ENCODE results near the gene TLR8. TPM values are rescaled to one million over a fixed set of nuclear protein-coding genes. Genes with fewer than 3 reads are reported as not detected.
A peak's percentile ranks its signal among the peaks of the same experiment; 100 is the strongest.
"Not testable (repeated sequence)": the region's sequence is repeated elsewhere in the genome, so short reads cannot be mapped to it uniquely, and the experiment has no call there.

TLR8 gene
- total RNA-seq, 3 donors from 2014 or later: not detected

DNA sequence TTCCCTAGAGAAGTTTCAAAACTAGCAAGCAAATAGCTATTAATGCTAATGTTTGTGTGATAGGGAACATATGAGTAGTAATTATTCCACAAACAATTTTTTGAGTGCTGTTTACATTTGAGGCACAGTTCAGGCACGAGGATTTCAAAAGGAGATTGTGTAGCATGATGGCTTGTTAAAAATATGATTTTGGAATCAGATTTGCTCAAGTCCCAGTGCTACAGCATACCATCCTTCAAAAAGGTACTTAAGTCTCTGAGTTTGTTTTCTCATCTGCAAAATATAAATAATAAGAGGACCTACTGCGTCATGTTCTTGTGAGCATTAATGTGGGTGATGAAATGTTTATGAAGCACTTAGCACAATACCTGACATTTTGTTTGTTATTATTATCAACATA, 11.3 kb downstream of the TLR8 start:
- ATAC-seq (no peak), DNase-seq (no peak)
- Mint-ChIP-seq H3K4me1 (ENCODE audit: low read depth) (peaks cover 6% of the 10 kb centered on the region), H3K36me3 (ENCODE audit: insufficient read depth) (no peaks in the 10 kb centered on the region), H3K27me3 (ENCODE audit: low read depth) (peaks cover 8% of the 10 kb centered on the region), H3K4me3 (no peak overlapping the region), H3K9me3 (no peaks in the 10 kb centered on the region)

DNA sequence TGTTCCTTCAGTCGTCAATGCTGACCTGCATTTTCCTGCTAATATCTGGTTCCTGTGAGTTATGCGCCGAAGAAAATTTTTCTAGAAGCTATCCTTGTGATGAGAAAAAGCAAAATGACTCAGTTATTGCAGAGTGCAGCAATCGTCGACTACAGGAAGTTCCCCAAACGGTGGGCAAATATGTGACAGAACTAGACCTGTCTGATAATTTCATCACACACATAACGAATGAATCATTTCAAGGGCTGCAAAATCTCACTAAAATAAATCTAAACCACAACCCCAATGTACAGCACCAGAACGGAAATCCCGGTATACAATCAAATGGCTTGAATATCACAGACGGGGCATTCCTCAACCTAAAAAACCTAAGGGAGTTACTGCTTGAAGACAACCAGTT, 12.6 kb downstream of the TLR8 start:
- H3K27me3 Mint-ChIP-seq (ENCODE audit: low read depth): peaks cover 8% of the 10 kb centered on the region
- peaks cover 6% of the 10 kb centered on the region for H3K4me1 Mint-ChIP-seq (ENCODE audit: low read depth)
- peak in 1 of 2 donors; percentile 35 for ATAC-seq
- no peak for DNase-seq
- H3K4me3 Mint-ChIP-seq: no peak overlapping the region
- no peaks in the 10 kb centered on the region for H3K36me3 Mint-ChIP-seq (ENCODE audit: insufficient read depth)
- no peaks in the 10 kb centered on the region for H3K9me3 Mint-ChIP-seq

DNA sequence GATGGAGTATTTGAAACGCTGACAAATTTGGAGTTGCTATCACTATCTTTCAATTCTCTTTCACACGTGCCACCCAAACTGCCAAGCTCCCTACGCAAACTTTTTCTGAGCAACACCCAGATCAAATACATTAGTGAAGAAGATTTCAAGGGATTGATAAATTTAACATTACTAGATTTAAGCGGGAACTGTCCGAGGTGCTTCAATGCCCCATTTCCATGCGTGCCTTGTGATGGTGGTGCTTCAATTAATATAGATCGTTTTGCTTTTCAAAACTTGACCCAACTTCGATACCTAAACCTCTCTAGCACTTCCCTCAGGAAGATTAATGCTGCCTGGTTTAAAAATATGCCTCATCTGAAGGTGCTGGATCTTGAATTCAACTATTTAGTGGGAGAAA, 13.2 kb downstream of the TLR8 start:
- ATAC-seq (no peak), DNase-seq (no peak)
- Mint-ChIP-seq H3K9me3 (no peaks in the 10 kb centered on the region), H3K27me3 (ENCODE audit: low read depth) (peaks cover 11% of the 10 kb centered on the region), H3K4me3 (no peak overlapping the region), H3K36me3 (ENCODE audit: insufficient read depth) (no peaks in the 10 kb centered on the region), H3K4me1 (ENCODE audit: low read depth) (peaks cover 6% of the 10 kb centered on the region)

DNA sequence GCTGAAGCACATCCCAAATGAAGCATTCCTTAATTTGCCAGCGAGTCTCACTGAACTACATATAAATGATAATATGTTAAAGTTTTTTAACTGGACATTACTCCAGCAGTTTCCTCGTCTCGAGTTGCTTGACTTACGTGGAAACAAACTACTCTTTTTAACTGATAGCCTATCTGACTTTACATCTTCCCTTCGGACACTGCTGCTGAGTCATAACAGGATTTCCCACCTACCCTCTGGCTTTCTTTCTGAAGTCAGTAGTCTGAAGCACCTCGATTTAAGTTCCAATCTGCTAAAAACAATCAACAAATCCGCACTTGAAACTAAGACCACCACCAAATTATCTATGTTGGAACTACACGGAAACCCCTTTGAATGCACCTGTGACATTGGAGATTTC, 14.6 kb downstream of the TLR8 start:
- Mint-ChIP-seq H3K4me3 (no peak overlapping the region), H3K9me3 (no peaks in the 10 kb centered on the region), H3K36me3 (ENCODE audit: insufficient read depth) (no peaks in the 10 kb centered on the region), H3K4me1 (ENCODE audit: low read depth) (peaks cover 6% of the 10 kb centered on the region), H3K27me3 (ENCODE audit: low read depth) (peaks cover 12% of the 10 kb centered on the region)
- DNase-seq: no peak
- ATAC-seq: no peak

DNA sequence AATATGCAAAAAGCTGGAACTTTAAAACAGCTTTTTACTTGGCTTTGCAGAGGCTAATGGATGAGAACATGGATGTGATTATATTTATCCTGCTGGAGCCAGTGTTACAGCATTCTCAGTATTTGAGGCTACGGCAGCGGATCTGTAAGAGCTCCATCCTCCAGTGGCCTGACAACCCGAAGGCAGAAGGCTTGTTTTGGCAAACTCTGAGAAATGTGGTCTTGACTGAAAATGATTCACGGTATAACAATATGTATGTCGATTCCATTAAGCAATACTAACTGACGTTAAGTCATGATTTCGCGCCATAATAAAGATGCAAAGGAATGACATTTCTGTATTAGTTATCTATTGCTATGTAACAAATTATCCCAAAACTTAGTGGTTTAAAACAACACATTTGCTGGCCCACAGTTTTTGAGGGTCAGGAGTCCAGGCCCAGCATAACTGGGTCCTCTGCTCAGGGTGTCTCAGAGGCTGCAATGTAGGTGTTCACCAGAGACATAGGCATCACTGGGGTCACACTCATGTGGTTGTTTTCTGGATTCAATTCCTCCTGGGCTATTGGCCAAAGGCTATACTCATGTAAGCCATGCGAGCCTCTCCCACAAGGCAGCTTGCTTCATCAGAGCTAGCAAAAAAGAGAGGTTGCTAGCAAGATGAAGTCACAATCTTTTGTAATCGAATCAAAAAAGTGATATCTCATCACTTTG, 15.6 kb downstream of the TLR8 start:
- no peak for ATAC-seq
- DNase-seq: no peak
- Mint-ChIP-seq H3K36me3 (ENCODE audit: insufficient read depth) (no peaks in the 10 kb centered on the region), H3K9me3 (no peaks in the 10 kb centered on the region), H3K27me3 (ENCODE audit: low read depth) (peaks cover 12% of the 10 kb centered on the region), H3K4me1 (ENCODE audit: low read depth) (peaks cover 6% of the 10 kb centered on the region), H3K4me3 (no peak overlapping the region)

DNA sequence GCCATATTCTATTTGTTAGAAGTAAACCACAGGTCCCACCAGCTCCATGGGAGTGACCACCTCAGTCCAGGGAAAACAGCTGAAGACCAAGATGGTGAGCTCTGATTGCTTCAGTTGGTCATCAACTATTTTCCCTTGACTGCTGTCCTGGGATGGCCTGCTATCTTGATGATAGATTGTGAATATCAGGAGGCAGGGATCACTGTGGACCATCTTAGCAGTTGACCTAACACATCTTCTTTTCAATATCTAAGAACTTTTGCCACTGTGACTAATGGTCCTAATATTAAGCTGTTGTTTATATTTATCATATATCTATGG, 16.1 kb downstream of the TLR8 start:
- H3K4me1 Mint-ChIP-seq (ENCODE audit: low read depth): peaks cover 6% of the 10 kb centered on the region
- H3K4me3 Mint-ChIP-seq: no peak overlapping the region
- H3K9me3 Mint-ChIP-seq: no peaks in the 10 kb centered on the region
- H3K36me3 Mint-ChIP-seq (ENCODE audit: insufficient read depth): no peaks in the 10 kb centered on the region
- DNase-seq (no peak), ATAC-seq (no peak)
- H3K27me3 Mint-ChIP-seq (ENCODE audit: low read depth): peaks cover 12% of the 10 kb centered on the region

DNA sequence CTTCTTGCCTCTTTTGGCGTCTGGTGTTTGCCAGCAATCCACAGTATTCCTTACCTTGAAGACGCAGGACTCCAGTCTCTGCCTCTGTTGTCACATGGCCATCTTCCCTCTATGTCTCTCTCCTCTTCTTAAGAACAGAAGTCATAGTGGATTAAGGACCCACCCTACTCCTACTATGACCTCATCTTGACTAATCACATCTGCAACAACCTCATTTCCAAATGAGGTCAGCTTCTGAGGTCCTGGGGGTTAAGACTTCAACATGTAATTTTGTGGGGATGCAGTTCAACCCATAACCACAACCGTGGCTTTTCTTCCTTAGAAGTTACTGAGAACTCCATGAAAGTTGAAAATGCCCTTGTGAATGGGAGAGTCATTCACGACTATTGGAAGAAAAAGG, 23.3 kb downstream of the TLR8 start:
- Mint-ChIP-seq H3K27me3 (ENCODE audit: low read depth) (peaks cover under 1% of the 10 kb centered on the region), H3K36me3 (ENCODE audit: insufficient read depth) (no peaks in the 10 kb centered on the region), H3K4me1 (ENCODE audit: low read depth) (no peaks in the 10 kb centered on the region), H3K9me3 (no peaks in the 10 kb centered on the region), H3K4me3 (no peak overlapping the region)
- ATAC-seq (peak in 1 of 2 donors; percentile 43), DNase-seq (no peak)

DNA sequence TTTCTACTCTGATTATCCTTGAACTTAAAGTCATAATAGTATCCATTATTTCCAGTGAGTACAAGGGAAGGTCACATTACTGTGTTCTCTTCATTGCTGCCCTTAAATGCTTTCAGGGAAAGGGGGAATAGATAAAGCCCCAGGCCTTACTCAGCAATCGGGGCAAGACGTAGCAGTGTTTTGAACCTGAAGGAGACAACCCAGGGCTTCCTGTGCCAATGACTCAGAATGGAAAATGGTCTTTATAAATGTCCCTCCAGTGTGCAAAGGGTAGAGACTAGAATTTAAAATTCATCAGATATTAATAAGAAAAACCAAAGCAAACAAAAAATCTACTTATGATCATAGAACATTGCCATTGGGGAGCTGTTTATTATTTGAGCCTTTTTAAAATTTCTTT, 23.7 kb downstream of the TLR8 start:
- DNase-seq (no peak), ATAC-seq (no peak)
- H3K27me3 Mint-ChIP-seq (ENCODE audit: low read depth): no peaks in the 10 kb centered on the region
- no peaks in the 10 kb centered on the region for H3K4me1 Mint-ChIP-seq (ENCODE audit: low read depth)
- no peaks in the 10 kb centered on the region for H3K36me3 Mint-ChIP-seq (ENCODE audit: insufficient read depth)
- no peak overlapping the region for H3K4me3 Mint-ChIP-seq
- no peaks in the 10 kb centered on the region for H3K9me3 Mint-ChIP-seq

DNA sequence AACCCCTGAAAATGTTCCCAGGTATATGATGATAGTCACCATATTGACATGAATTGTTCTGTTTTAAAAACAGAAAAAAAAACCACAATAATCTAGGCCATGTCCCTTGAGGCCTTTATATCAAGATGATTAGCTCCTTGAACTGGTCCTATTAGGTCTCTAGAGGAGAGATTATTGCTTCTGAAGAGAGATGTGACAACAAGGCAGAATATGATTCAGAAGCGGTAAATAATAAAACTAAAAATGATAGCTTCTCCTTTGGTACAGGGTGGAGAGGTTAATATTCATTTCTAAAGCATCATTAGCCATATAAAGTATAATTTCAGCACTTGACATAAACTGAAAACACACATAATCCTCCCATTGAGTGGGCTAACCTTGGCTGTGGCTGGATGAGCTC, 25.8 kb downstream of the TLR8 start:
- Mint-ChIP-seq H3K4me1 (ENCODE audit: low read depth) (no peaks in the 10 kb centered on the region), H3K27me3 (ENCODE audit: low read depth) (no peaks in the 10 kb centered on the region), H3K36me3 (ENCODE audit: insufficient read depth) (no peaks in the 10 kb centered on the region), H3K4me3 (no peak overlapping the region), H3K9me3 (no peaks in the 10 kb centered on the region)
- ATAC-seq (no peak), DNase-seq (no peak)

DNA sequence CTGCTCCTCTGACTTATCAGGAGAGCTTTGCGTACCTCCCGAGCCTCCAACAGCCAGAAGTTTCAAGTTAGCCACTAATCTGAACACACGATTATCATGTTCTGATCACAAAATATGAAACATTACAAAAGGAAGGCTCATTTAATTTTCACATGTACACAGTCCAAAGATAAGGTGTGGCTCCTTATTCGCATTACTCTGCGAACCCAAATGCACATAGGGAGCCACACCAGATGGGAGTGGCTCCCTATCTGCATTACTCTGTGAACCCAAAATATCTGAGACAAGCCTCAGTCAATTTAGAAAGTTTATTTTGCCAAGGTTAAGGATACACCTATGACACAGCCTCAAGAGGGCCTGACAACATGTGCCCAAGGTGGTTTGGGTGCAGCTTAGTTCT, 28.4 kb downstream of the TLR8 start:
- no peak for DNase-seq
- no peak overlapping the region for H3K4me3 Mint-ChIP-seq
- H3K36me3 Mint-ChIP-seq (ENCODE audit: insufficient read depth): no peaks in the 10 kb centered on the region
- H3K4me1 Mint-ChIP-seq (ENCODE audit: low read depth): no peaks in the 10 kb centered on the region
- no peaks in the 10 kb centered on the region for H3K27me3 Mint-ChIP-seq (ENCODE audit: low read depth)
- no peaks in the 10 kb centered on the region for H3K9me3 Mint-ChIP-seq
- no peak for ATAC-seq

DNA sequence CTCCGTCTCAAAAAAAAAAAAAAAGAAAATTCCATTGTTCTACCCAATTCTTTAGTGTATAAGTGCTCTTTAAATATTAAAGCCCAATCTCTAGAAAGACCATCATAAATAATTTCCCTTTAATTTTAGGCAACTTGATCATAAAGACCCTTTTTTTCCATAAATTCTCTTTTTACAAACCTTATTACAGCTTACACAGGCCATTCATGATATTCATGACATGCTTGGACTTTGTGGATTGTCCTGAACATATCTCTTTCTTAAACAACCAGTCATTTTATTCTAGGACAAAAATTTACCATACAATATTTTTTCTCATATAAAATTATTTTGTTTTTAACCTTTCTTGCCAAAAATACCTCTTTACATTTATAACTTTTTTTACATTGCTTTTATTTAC, 30.5 kb downstream of the TLR8 start:
- H3K27me3 Mint-ChIP-seq (ENCODE audit: low read depth): no peaks in the 10 kb centered on the region
- DNase-seq (no peak), ATAC-seq (no peak)
- H3K36me3 Mint-ChIP-seq (ENCODE audit: insufficient read depth): no peaks in the 10 kb centered on the region
- no peaks in the 10 kb centered on the region for H3K9me3 Mint-ChIP-seq
- H3K4me3 Mint-ChIP-seq: no peak overlapping the region
- H3K4me1 Mint-ChIP-seq (ENCODE audit: low read depth): no peaks in the 10 kb centered on the region

DNA sequence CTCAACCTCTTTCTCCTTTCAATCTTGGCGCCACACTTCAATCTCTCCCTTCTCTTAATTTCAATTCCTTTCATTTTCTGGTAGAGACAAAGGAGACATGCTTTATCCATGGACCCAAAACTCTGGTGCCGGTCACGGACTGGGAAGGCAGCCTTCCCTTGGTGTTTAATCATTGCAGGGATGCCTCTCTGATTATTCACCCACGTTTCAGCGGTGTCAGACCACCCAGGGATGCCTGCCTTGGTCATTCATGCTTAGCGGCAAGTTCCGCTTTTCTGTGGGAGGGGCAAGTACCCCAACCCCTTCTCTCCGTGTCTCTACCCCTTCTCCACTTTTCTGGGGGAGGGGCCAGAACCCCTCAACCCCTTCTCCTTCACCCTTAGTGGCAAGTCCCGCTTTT, 34.1 kb downstream of the TLR8 start:
- DNase-seq; H3K27me3 Mint-ChIP-seq (ENCODE audit: low read depth); H3K36me3 Mint-ChIP-seq (ENCODE audit: insufficient read depth); H3K4me3 Mint-ChIP-seq; H3K4me1 Mint-ChIP-seq (ENCODE audit: low read depth); H3K9me3 Mint-ChIP-seq; ATAC-seq: not testable (repeated sequence)

DNA sequence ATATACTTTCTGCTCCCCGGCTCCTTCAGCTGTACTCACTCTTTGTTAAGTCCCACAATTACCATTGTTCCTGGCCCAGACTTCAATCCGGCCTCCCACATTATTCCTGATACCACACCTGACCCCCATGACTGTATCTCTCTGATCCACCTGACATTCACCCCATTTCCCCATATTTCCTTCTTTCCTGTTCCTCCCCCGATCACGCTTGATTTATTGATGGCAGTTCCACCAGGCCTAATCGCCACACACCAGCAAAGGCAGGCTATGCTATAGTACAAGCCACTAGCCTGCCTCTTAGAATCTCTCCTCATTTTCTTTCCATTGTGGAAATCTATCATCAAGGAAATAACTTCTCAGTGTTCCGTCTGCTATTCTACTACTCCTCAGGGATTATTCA, 37.2 kb downstream of the TLR8 start:
- H3K36me3 Mint-ChIP-seq (ENCODE audit: insufficient read depth); ATAC-seq; H3K9me3 Mint-ChIP-seq; H3K27me3 Mint-ChIP-seq (ENCODE audit: low read depth); H3K4me3 Mint-ChIP-seq; DNase-seq: not testable (repeated sequence)
- H3K4me1 Mint-ChIP-seq (ENCODE audit: low read depth): peaks cover 24% of the 10 kb centered on the region

DNA sequence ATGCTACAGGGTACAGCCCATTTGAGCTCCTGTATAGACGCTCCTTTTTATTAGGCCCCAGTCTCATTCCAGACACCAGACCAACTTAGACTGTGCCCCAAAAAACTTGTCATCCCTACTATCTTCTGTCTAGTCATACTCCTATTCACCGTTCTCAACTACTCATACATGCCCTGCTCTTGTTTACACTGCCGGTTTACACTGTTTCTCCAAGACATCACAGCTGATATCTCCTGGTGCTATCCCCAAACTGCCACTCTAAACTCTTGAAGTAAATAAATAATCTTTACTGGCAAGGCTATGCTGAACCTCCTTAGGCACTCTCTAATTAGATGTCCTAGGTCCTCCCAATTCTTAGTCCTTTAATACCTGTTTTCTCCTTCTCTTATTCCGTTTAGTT, 38.0 kb downstream of the TLR8 start:
- not testable (repeated sequence) for H3K27me3 Mint-ChIP-seq (ENCODE audit: low read depth); ATAC-seq; H3K36me3 Mint-ChIP-seq (ENCODE audit: insufficient read depth); DNase-seq; H3K4me3 Mint-ChIP-seq; H3K9me3 Mint-ChIP-seq
- peaks cover 33% of the 10 kb centered on the region for H3K4me1 Mint-ChIP-seq (ENCODE audit: low read depth)

DNA sequence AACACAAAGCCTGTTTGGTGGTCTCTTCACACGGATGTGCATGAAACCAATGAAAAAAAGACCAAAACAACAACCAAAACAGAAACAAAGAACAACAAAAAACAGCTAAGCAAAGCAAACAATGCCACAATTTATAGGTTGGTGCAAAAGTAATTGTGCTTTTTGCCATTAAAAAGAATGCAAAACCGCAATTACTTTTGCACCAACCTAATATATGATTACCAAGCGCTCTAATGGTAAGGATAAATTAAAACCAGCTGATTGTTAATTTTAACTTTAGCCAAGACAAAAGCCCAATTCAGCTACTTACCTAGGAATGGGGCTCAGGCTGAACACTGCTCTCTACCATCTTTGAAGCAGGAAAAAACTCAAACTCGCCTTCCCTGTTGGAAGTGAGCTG, 39.1 kb downstream of the TLR8 start:
- peaks cover 43% of the 10 kb centered on the region for H3K4me1 Mint-ChIP-seq (ENCODE audit: low read depth)
- no peak for DNase-seq
- no peak overlapping the region for H3K4me3 Mint-ChIP-seq
- H3K27me3 Mint-ChIP-seq (ENCODE audit: low read depth): no peaks in the 10 kb centered on the region
- no peaks in the 10 kb centered on the region for H3K36me3 Mint-ChIP-seq (ENCODE audit: insufficient read depth)
- ATAC-seq: no peak
- no peaks in the 10 kb centered on the region for H3K9me3 Mint-ChIP-seq

DNA sequence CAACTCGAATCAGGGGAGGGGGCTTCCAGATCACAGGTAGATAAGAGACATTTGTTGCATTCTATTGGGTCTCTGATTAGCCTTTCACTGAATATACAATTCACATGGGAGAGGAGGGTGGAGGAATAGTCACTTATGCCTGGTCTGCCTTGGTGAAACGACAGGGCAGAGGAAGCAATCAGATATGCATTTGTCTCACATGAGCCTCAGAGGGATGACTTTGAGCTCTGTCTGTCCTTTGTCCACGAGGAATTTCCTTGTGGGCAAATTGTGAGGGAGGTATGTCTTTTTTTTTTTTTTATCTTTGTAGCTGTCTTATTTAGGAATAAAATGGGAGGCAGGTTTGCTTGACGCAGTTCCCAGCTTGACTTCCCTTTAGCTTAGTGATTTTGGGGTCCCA, 40.0 kb downstream of the TLR8 start:
- Mint-ChIP-seq H3K9me3 (no peaks in the 10 kb centered on the region), H3K36me3 (ENCODE audit: insufficient read depth) (no peaks in the 10 kb centered on the region), H3K27me3 (ENCODE audit: low read depth) (no peaks in the 10 kb centered on the region), H3K4me1 (ENCODE audit: low read depth) (peaks cover 52% of the 10 kb centered on the region), H3K4me3 (no peak overlapping the region)
- no peak for DNase-seq
- no peak for ATAC-seq

All from activated T-cell treated with anti-CD3 and anti-CD28 coated beads, Interleukin-2, amount 50 U/mL, for 4 hours (primary cell).